ENCODE data around the gene XAB2. TPM values are rescaled to one million over a fixed set of nuclear protein-coding genes. Genes with fewer than 3 reads are reported as not detected.

XAB2 gene
- total RNA-seq, 1 experiment from 2014 or later: 48.0 TPM

DNA sequence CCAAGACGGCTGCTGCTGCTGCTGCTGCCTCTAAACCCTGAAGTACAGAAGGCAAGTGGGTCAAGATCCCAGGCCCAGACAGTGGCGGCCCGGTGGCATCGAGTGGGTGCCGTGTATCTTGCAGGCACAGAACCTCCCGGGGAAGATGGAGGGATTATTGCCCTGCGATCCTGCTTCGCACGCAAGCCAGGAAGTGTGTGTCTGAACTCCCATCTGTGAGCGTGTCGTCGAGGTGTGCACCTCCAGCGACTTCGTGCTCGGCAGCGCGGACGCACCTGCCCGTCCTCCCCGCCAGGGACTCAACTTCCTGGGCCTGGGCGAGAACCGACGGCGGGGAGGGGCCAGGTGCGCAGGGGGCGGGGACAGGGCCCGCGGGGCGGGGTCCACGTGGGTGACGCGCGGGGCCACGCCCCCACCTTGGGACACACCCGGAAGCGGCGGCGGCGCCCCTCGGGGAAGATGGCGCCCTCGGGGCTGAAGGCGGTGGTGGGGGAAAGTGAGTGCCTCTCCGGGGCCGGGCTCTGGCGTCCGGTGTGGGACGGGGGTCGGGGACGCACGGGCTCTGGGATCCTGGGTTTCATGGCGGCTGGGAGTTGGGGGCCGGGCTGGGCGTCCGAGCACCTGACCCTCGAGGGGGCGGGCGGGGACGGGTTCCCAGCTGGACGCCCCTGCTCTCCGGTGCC lies 7.5 kb upstream of the XAB2 start, which contains the start of gene STXBP2:
Gene STXBP2 (plus strand): TSS at position 420 of the 683 bp plus-strand sequence. CDS start 40 bp downstream, at position 460.
- no peak within 1 kb of the TSS for H2BK12ac ChIP-seq (ENCODE audit: insufficient read length, low read depth, low read length)
- no CpG with 5 or more reads among the region's 61 CpGs for WGBS (ENCODE audit: extremely low coverage, insufficient read length, low lambda C conversion rate)

More for the DNA sequence above, 7.5 kb upstream of the XAB2 start, which contains the start of gene STXBP2:
- H4K5ac ChIP-seq (ENCODE audit: insufficient read length, low read depth, low read length): no peak within 1 kb of the TSS
- H4K91ac ChIP-seq (ENCODE audit: insufficient read length, low read depth, low read length): no peak within 1 kb of the TSS
- peak; percentile 91 for DNase-seq
- H3K4ac ChIP-seq (ENCODE audit: low read depth, low read length): no peak within 1 kb of the TSS
- no peak within 1 kb of the TSS for H2AFZ ChIP-seq (ENCODE audit: low read length)
- H3T11ph ChIP-seq (ENCODE audit: low read length): no peak within 1 kb of the TSS
- H3K4me2 ChIP-seq (ENCODE audit: insufficient read depth, insufficient read length, low read length): peak within 1 kb of the TSS; percentile 55
- Mint-ChIP-seq H3K27me3 (ENCODE audit: low read depth) (peaks cover 30% of the 10 kb centered on the region), H3K36me3 (ENCODE audit: insufficient read depth in 1 of 3, low read depth in 3 of 3) (peaks cover 7 to 14% (median 13%) of the 10 kb centered on the region in 3 experiments; a peak in 6 of 7 replicates), H3K4me1 (peaks cover 0 to 5% of the 10 kb centered on the region in 2 experiments; a peak in 1 of 4 replicates), H3K4me3 (peak within 1 kb of the TSS; percentile 79 to 81), H3K9me3 (no peaks in the 10 kb centered on the region), H3K27ac (peak within 1 kb of the TSS in 1 of 3 experiments; percentile 89; a peak in 1 of 7 replicates)
- no peaks in the 10 kb centered on the region for H4K20me1 ChIP-seq (ENCODE audit: control insufficient read depth, insufficient read depth, insufficient read length)
- peaks cover 16% of the 10 kb centered on the region; the same call in 1 of the 2 replicates for H3K27me3 ChIP-seq (ENCODE audit: insufficient read depth, low read length)
- no peak within 1 kb of the TSS for H3K56ac ChIP-seq (ENCODE audit: insufficient read length, low read depth, low read length)
- peak within 1 kb of the TSS; percentile 66 for H3K18ac ChIP-seq (ENCODE audit: insufficient read length, low read depth, low read length)
- no peak within 1 kb of the TSS for H3K9ac ChIP-seq (ENCODE audit: extremely low read depth, insufficient read length, low read length)
- H3K27ac ChIP-seq (ENCODE audit: insufficient read length, low read depth, low read length): no peak within 1 kb of the TSS
- H4K8ac ChIP-seq (replicated peaks; ENCODE audit: insufficient read length, low read depth, low read length): no peak within 1 kb of the TSS
- H3K23ac ChIP-seq (ENCODE audit: insufficient read length, low read depth, low read length): no peak within 1 kb of the TSS
- no peak within 1 kb of the TSS for H2BK15ac ChIP-seq (ENCODE audit: low read depth, low read length)
- no peaks in the 10 kb centered on the region for H3K79me2 ChIP-seq (ENCODE audit: insufficient read depth, low read length)
- no peak within 1 kb of the TSS for H2BK5ac ChIP-seq (ENCODE audit: insufficient read length, low read length)
- no peak within 1 kb of the TSS for H2BK120ac ChIP-seq (ENCODE audit: low read depth, low read length, poor library complexity, severe bottlenecking)
- H2AK5ac ChIP-seq (ENCODE audit: insufficient read length, low read length): no peak within 1 kb of the TSS
- H3K4me1 ChIP-seq (ENCODE audit: insufficient read depth, low read length): no peaks in the 10 kb centered on the region
- no peak within 1 kb of the TSS; the same call in 1 of the 2 replicates for H3K14ac ChIP-seq (ENCODE audit: insufficient read depth, low read length)
- TF ChIP-seq CTCF (conservative IDR thresholded peaks at IDR 0.05): peak; percentile 28; the same call in 1 of the 3 replicates
- H3K9me3 ChIP-seq (ENCODE audit: control insufficient read depth, low read depth, low read length): no peaks in the 10 kb centered on the region
- no peaks in the 10 kb centered on the region for H3K23me2 ChIP-seq (ENCODE audit: insufficient read length, low read depth, low read length, poor library complexity, severe bottlenecking)
- H2BK20ac ChIP-seq (ENCODE audit: low read depth, low read length, poor library complexity, severe bottlenecking): no peak within 1 kb of the TSS
- no peaks in the 10 kb centered on the region for H3K79me1 ChIP-seq (ENCODE audit: insufficient read depth, low read depth, low read length, poor library complexity, severe bottlenecking)

All from H9 (cell line).